BLaER1 treated with 17β-estradiol and CSF1 and Interleukin-3, amounts not matched to agents 10 nM and 100 nM (cell line): ENCODE measurements around the gene OAS2.

Experiments used
- H3K27ac ChIP-seq, 11 experiments: shearing (Covaris generic); formaldehyde crosslinking; 2 replicates each; pipeline ENCODE4 v1.8.1; 2022
- H3K27me3 ChIP-seq, 11 experiments: shearing (Covaris generic); formaldehyde crosslinking; 2 replicates each; pipeline ENCODE4 v1.8.1; 2022
- H3K36me3 ChIP-seq, 11 experiments: shearing (Covaris generic); formaldehyde crosslinking; 2 replicates each; pipeline ENCODE4 v1.8.1; 2022
- H3K4me1 ChIP-seq, 10 experiments: shearing (Covaris generic); formaldehyde crosslinking; 2 replicates each; pipeline ENCODE4 v1.8.1; 2022
- H3K4me2 ChIP-seq, 11 experiments: shearing (Covaris generic); formaldehyde crosslinking; 2 replicates each; pipeline ENCODE4 v1.8.1; 2022
- H3K4me3 ChIP-seq, 10 experiments: shearing (Covaris generic); formaldehyde crosslinking; 2 replicates each; pipeline ENCODE4 v1.8.1; 2022
- H3K9ac ChIP-seq, 11 experiments: shearing (Covaris generic); formaldehyde crosslinking; 2 replicates each; pipeline ENCODE4 v1.8.1; 2022
- H3K9me3 ChIP-seq, 11 experiments: shearing (Covaris generic); formaldehyde crosslinking; replicated peaks in 1 of 11; 2 replicates each; pipeline ENCODE4 v1.8.1; 2022
- H4K20me1 ChIP-seq, 11 experiments: shearing (Covaris generic); formaldehyde crosslinking; 2 replicates each; pipeline ENCODE4 v1.8.1; 2022
- Cebpa-rat ChIP-seq, 11 experiments: shearing (Covaris generic); IDR thresholded peaks; 2 replicates each; pipeline ENCODE4 v1.8.1; 2022

Gene OAS2, protein sequence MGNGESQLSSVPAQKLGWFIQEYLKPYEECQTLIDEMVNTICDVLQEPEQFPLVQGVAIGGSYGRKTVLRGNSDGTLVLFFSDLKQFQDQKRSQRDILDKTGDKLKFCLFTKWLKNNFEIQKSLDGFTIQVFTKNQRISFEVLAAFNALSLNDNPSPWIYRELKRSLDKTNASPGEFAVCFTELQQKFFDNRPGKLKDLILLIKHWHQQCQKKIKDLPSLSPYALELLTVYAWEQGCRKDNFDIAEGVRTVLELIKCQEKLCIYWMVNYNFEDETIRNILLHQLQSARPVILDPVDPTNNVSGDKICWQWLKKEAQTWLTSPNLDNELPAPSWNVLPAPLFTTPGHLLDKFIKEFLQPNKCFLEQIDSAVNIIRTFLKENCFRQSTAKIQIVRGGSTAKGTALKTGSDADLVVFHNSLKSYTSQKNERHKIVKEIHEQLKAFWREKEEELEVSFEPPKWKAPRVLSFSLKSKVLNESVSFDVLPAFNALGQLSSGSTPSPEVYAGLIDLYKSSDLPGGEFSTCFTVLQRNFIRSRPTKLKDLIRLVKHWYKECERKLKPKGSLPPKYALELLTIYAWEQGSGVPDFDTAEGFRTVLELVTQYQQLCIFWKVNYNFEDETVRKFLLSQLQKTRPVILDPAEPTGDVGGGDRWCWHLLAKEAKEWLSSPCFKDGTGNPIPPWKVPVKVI

DNA sequence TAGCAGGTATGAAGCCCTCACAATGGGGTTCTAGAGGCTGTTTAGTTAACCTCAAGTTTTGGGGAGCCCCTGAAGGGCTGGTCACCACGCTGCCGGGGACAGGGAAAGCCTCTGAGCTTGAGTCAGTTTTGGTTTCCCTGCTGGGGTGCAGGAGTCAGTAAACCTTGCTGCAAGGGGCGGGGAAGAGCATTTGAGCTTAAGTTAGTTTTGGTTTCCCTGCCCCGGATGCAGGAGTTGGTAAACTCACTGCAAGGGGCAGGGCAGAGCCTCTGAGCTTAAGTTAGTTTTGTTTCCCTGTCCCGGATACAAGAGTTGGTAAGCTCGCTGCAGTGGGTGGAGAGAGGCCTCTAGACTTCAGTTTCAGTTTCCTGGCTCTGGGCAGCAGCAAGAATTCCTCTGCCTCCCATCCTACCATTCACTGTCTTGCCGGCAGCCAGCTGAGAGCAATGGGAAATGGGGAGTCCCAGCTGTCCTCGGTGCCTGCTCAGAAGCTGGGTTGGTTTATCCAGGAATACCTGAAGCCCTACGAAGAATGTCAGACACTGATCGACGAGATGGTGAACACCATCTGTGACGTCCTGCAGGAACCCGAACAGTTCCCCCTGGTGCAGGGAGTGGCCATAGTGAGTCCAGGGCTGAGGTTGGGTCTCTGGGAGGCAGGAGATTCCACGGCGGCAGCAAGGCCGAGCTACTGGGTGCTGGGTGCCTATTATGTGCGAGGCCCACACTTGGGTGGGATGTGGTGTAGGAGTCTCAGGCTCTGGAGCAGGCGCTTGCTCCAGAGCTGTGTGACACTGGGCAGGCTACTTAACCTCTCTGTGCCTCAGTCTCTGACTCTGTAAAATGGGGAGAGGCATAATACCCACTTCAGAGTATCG is at the start of gene OAS2:
Gene OAS2 (plus strand): TSS at position 357 of the 878 bp plus-strand sequence. CDS start 90 bp downstream, at position 447.
- Histone ChIP-seq H4K20me1 (no peaks in the 10 kb centered on the region), H3K4me1 (peaks cover 36 to 55% (median 46%) of the 10 kb centered on the region in 10 experiments), H3K4me3 (peak within 1 kb of the TSS; percentile 51 to 71 (median 62)), H3K27ac (peak within 1 kb of the TSS; percentile 55 to 92 (median 82)), H3K27me3 (no peaks in the 10 kb centered on the region), H3K4me2 (peak within 1 kb of the TSS; percentile 70 to 94 (median 86)), H3K9ac (peak within 1 kb of the TSS; percentile 70 to 85 (median 78)), H3K9me3 (peaks cover 1 to 21% (median 15%) of the 10 kb centered on the region in 11 experiments; a peak in 17 of 22 replicates), H3K36me3 (no peaks in the 10 kb centered on the region)
- TF ChIP-seq Cebpa-rat (IDR thresholded peaks at IDR 0.05) = peak in 2 of 11 experiments; percentile 47 to 62; a peak in 2 of 22 replicates

GRCh38 chr12:112928978-112929377 is 49.3 kb upstream of the OAS2 start:
- H3K27ac ChIP-seq = no peak overlapping the region
- peaks cover 0 to 11% (median 5%) of the 10 kb centered on the region in 10 experiments; a peak in 6 of 20 replicates for H3K4me1 ChIP-seq
- no peak overlapping the region for H3K4me2 ChIP-seq
- H3K4me3 ChIP-seq = no peak overlapping the region
- no peak for TF ChIP-seq Cebpa-rat (IDR thresholded peaks at IDR 0.05)
- H3K9ac ChIP-seq = no peak overlapping the region
- H3K27me3 ChIP-seq = no peaks in the 10 kb centered on the region
- H4K20me1 ChIP-seq = no peaks in the 10 kb centered on the region
- H3K9me3 ChIP-seq = peaks cover 5 to 26% (median 17%) of the 10 kb centered on the region in 11 experiments; a peak in 19 of 22 replicates
- peaks cover 0 to 12% (median 0%) of the 10 kb centered on the region in 11 experiments; a peak in 1 of 22 replicates for H3K36me3 ChIP-seq

DNA sequence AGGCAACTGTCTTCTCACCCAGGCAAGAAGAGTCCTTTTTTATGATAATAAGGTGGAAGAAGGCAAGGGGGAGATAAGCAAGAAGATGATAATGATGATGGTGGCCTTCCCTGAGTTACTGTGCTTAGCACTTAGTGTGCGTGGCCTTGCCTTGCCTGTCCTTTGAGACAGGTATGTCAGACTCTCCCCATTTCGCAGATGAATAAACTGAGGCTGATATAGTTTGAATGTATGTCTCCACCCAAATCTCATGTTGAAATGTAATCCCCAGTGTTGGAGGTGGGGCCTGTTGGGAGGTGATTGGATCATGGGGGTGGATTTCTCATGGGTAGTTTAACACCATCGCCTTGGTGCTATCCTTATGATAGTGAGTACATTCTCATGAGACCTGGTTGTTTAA is 48.6 kb upstream of the OAS2 start:
- no peak for TF ChIP-seq Cebpa-rat (IDR thresholded peaks at IDR 0.05)
- H3K9me3 ChIP-seq = peaks cover 5 to 26% (median 17%) of the 10 kb centered on the region in 11 experiments; a peak in 19 of 22 replicates
- no peak overlapping the region for H3K27ac ChIP-seq
- H3K4me3 ChIP-seq = no peak overlapping the region
- H3K36me3 ChIP-seq = peaks cover 0 to 12% (median 0%) of the 10 kb centered on the region in 11 experiments; a peak in 1 of 22 replicates
- no peak overlapping the region for H3K9ac ChIP-seq
- H3K4me2 ChIP-seq = no peak overlapping the region
- H3K4me1 ChIP-seq = peaks cover 0 to 10% (median 5%) of the 10 kb centered on the region in 10 experiments; a peak in 6 of 20 replicates
- H3K27me3 ChIP-seq = no peaks in the 10 kb centered on the region
- no peaks in the 10 kb centered on the region for H4K20me1 ChIP-seq

DNA sequence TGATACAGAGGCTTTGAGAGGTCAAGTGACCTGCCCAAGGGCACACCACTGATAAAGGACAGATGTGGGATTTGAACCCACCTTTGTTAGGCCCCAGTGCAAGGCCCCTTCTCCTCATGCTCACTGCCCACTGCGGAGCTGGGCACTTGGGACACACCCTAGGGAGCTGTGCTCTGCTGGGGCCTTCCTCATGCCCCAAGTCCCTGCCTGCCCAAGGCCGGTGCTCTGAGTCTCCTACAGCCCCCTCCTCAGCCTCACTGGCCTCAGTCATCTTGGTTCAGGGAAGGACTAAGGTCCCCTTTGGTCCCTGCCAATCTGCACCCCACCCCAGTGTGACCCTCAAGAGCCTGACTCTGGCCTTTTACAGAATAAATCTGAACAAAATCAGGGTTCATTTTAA is 48.0 kb upstream of the OAS2 start:
- no peak overlapping the region for H3K9ac ChIP-seq
- TF ChIP-seq Cebpa-rat (IDR thresholded peaks at IDR 0.05) = no peak
- no peak overlapping the region for H3K4me3 ChIP-seq
- peaks cover 0 to 4% (median under 1%) of the 10 kb centered on the region in 10 experiments; a peak in 4 of 20 replicates for H3K4me1 ChIP-seq
- H3K27me3 ChIP-seq = no peaks in the 10 kb centered on the region
- H3K27ac ChIP-seq = no peak overlapping the region
- peaks cover 0 to 12% (median 0%) of the 10 kb centered on the region in 11 experiments; a peak in 1 of 22 replicates for H3K36me3 ChIP-seq
- H4K20me1 ChIP-seq = no peaks in the 10 kb centered on the region
- H3K9me3 ChIP-seq = peaks cover 5 to 26% (median 17%) of the 10 kb centered on the region in 11 experiments; a peak in 19 of 22 replicates
- H3K4me2 ChIP-seq = no peak overlapping the region

DNA sequence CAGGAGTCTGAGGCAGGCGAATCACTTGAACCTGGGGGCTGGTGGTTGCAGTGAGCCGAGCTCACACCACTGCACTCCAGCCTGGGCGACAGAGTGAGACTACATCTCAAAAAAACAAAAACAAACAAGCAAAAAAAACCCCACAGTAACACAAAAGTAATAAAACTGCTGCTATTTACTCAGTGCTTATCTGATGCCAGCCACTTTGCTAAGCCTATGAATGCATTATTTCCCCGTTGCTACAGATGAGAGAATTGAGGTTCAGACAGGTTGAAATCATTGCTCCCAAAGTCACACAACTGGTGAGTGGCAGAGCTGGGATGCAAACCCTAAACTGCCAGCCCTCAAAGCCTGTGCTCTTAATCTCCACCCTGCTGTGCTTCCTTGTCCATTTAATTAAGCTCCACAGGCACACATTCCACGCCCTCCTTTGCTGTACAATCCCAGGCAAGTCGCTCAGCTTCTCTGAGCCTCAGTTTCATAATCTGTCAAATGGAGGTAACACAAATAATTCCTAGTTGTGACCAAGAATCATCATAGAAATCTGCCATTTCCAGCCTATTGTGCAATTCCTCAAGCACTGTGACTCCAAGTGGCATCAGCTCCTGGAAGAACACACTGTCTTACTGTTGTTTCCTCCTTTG is 45.7 kb upstream of the OAS2 start:
- peak in 1 of 11 experiments; percentile 37; a peak in 1 of 22 replicates for TF ChIP-seq Cebpa-rat (IDR thresholded peaks at IDR 0.05)
- Histone ChIP-seq H3K27me3 (no peaks in the 10 kb centered on the region), H3K9ac (no peak overlapping the region), H3K4me2 (no peak overlapping the region), H3K9me3 (peaks cover 0 to 14% (median 10%) of the 10 kb centered on the region in 11 experiments; a peak in 15 of 22 replicates), H3K4me1 (no peaks in the 10 kb centered on the region), H4K20me1 (no peaks in the 10 kb centered on the region), H3K36me3 (0 out of 22 replicates have a peak, but pooled peaks cover 0 to 8% (median 0%) of the 10 kb centered on the region in 11 experiments), H3K4me3 (no peak overlapping the region), H3K27ac (no peak overlapping the region)

DNA sequence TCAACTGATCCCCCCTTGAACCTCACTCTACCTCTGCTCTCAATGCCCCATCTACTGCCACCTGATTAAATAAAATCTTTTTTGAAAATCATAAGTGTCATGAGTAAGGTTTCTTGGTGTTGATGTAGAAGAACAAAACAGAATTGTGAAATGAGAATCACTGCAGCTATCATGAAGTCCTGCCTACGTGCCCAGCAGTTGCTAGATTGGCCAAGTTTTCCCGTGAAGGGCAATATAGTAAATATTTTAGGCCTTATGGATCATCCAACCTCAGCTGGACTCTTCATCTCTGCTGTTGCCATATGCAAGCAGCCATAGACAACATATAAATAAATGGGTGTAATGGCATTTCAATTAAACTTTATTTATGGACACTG is 45.2 kb upstream of the OAS2 start:
- no peak overlapping the region for H3K9ac ChIP-seq
- H3K27ac ChIP-seq = no peak overlapping the region
- H3K36me3 ChIP-seq = 0 out of 22 replicates have a peak, but pooled peaks cover 0 to 7% (median 0%) of the 10 kb centered on the region in 11 experiments
- H4K20me1 ChIP-seq = no peaks in the 10 kb centered on the region
- TF ChIP-seq Cebpa-rat (IDR thresholded peaks at IDR 0.05) = no peak
- H3K4me1 ChIP-seq = peaks cover 0 to 4% (median under 1%) of the 10 kb centered on the region in 10 experiments; a peak in 7 of 20 replicates
- H3K9me3 ChIP-seq = peaks cover 0 to 9% (median 5%) of the 10 kb centered on the region in 11 experiments; a peak in 10 of 22 replicates
- no peaks in the 10 kb centered on the region for H3K27me3 ChIP-seq
- no peak overlapping the region for H3K4me3 ChIP-seq
- no peak overlapping the region for H3K4me2 ChIP-seq

GRCh38 chr12:112936264-112936663 is 42.1 kb upstream of the OAS2 start:
- no peaks in the 10 kb centered on the region for H3K27me3 ChIP-seq
- no peaks in the 10 kb centered on the region for H3K9me3 ChIP-seq
- TF ChIP-seq Cebpa-rat (IDR thresholded peaks at IDR 0.05) = no peak
- no peak overlapping the region for H3K4me2 ChIP-seq
- no peak overlapping the region for H3K4me3 ChIP-seq
- no peak overlapping the region for H3K27ac ChIP-seq
- peaks cover 22 to 30% (median 27%) of the 10 kb centered on the region in 10 experiments for H3K4me1 ChIP-seq
- H4K20me1 ChIP-seq = no peaks in the 10 kb centered on the region
- H3K36me3 ChIP-seq = no peaks in the 10 kb centered on the region
- no peak overlapping the region for H3K9ac ChIP-seq

DNA sequence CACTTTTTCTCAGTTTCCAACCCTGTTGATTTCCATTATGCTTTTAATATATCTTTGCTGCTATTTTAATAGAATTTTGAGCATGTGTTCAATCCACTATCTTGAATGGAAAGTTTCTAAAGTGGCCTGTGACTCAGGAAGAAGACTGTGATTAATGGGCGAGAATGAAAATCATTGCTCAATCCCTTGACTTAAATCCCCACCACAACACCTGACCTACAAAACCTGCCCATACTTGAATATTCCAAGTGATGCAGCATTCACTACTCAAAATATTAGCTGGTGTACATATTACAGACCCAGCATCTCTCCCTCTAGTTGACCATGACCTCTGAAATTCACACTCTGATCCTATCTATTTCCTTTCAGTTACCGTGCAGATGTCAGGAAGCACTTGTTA is 41.4 kb upstream of the OAS2 start:
- H3K4me1 ChIP-seq = peaks cover 22 to 30% (median 27%) of the 10 kb centered on the region in 10 experiments
- TF ChIP-seq Cebpa-rat (IDR thresholded peaks at IDR 0.05) = no peak
- H3K27me3 ChIP-seq = no peaks in the 10 kb centered on the region
- H3K27ac ChIP-seq = no peak overlapping the region
- H3K9ac ChIP-seq = no peak overlapping the region
- no peaks in the 10 kb centered on the region for H3K9me3 ChIP-seq
- no peaks in the 10 kb centered on the region for H4K20me1 ChIP-seq
- H3K4me3 ChIP-seq = no peak overlapping the region
- peaks cover 0 to 5% (median 0%) of the 10 kb centered on the region in 11 experiments; a peak in 4 of 22 replicates for H3K36me3 ChIP-seq
- no peak overlapping the region for H3K4me2 ChIP-seq
